HG03025 (cell line): Measurements from ENCODE around the gene CLEC2A.

Experiments used
- ATAC-seq: cut with Tn5 transposase; IDR thresholded peaks from one replicate; pipeline ENCODE4 v1.9.1; 2021; ENCODE audit warnings: mild to moderate bottlenecking, moderate library complexity; ENCODE audit not compliant: unreplicated experiment, low FRiP score

Gene CLEC2A

DNA sequence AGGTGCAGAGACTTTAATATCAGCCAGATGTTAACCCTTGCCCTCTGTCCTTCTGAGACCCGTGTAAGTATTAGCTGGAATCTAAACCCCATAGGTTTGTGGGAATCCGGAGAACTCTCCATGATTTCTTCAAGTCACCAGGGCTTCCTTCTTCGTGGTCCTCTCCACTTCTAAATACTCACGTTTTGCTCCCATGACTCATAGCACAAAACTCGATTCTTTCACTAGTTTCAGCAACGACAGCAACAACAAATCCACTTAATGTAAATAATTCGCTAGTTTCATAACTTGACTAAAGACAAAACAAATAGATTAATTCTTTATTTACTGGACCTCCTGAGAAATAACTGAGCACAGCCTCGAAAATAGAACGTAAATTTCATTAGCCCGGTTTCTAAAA lies 4.4 kb upstream of the CLEC2A start:
- no peak for ATAC-seq

DNA sequence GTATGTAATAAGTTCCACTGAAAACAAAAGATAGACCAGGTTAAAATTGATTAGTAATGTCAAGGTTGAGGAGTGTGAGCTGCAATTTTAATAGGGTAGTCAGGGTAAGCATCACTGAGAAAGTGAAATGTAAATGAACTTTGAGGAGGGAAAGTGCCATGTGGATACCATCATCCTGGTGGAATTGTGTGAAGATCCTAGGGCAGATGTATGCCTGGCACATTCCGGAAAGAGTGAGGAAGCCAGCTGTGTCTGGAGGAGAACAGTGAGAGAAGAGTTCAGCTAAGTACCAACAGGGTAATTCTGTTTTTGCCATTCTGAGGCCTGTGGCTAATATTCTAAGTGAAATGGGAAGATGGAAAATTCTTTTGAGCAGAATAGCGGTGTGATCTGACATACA lies 2.9 kb upstream of the CLEC2A start:
- ATAC-seq: no peak

DNA sequence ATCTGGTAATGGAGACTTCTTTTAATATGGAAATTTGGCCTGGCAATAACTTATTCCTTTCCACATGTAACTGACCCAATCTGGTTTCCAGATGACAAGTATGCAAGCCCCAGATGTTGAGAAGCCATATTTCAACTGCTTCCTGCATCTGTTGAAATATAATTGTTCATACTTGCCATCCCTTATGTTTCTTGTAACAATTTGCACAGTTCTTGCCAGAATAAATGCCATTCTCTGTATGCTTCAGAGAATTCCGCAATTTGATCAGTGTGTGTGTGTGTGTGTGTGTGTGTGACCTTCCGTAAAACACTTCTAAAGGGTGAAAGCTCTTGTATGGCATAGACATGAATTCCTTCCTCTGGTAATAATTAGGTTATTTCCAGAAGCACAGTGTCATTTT lies 1.8 kb upstream of the CLEC2A start:
- ATAC-seq: no peak

DNA sequence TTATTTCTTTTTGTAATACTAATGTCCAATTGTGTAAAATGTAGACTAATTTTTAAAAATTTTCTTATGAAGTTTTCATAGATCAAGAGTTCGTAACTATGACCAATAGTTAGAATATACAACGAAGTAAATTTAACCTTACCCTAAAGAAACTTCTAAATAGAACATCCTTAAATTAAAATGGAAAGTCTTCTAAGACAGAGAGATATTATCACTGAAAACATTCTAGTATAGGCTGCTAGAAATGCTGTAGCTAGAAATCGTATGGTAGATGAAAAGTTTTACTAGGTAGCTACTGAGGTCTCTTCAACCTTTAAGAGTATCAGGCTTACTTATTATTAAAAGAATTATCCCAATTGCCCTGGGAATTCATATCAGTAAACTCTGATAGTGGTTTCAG lies 925 bp downstream of the CLEC2A start:
- ATAC-seq: no peak

DNA sequence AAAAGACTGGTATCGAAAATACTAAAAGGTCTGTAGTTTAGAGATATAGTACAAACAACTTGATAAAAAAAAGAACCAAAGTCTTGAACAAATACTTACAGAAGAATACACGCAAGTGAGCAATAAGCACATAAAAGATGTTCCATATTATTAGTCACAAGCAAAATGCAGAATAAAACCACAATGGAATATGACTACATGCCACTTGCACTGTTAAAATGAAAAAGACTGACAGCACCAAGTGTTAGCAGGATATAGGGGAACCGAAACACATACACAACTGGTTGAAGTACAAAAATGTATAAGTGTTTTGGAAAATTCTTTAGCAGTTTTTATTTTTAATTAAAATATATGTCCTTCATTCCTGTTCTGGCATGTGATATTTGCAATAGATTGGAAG lies 3.6 kb downstream of the CLEC2A start:
- ATAC-seq: no peak

DNA sequence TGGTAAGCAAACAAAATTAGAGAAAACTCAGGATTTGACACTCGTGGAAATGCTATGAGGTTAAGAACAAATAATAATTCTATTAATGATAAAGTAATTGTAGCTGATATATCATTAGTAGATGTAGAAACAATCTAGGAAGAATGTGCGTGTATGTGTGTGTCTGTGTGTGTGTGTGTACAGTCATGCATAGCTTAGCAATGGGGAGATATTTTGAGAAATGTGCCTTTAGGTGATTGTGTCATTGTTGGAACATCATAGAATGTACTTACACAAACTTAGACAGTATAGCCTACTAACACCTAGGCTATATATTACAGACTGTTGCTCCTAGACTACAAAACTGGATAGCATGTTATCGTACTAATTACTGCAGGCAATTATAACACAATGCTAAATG lies 5.3 kb downstream of the CLEC2A start:
- no peak for ATAC-seq

DNA sequence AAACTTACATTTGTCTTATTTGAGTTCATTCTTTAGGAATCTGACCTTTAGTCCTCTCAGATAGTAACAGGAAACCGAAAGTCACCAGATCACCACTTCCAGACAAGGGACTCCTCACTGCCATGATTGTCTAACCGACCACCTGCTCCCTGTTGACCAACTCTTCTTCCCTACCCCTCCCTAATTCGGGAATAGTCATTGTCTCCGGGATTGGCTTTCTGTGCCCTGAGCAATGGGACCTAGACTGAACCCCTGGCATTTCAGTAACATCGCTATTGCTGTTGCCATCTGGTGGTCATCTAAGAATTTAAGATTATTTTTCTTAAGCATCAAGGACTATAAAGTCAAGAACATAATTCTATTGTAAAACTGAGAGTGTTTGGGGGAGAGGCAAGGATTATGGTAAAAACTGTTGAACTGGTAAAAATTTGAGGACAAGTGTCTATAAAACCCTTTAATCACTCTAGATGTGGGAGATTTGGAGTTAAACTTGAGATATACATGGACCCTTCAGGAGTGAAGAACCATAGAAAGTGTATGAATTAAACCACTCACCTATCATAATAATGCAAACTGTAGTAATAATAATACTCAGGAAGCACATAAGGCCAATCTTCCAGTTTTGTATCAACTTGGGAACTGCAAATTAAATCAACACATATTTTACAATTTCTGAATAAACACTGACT lies 6.3 kb downstream of the CLEC2A start:
- ATAC-seq: no peak

DNA sequence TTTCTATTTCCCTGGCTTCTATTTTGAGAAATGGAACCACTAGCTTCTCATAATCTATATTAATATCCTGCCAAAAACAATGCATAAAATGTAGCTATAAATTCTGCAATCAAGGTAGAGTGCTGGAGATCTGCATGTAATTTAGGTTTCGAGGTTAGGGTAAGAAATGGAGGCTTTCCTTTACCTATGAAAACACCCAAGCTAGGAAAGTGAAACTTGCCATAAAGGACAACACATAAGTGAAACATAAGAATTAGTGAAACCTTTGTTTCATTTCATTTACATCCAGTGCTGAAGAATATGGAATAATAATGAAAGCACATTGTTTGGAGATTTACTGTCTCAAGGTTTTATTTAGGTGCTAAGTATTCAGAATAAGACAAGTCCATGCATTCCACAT lies 9.7 kb downstream of the CLEC2A start:
- ATAC-seq: no peak

DNA sequence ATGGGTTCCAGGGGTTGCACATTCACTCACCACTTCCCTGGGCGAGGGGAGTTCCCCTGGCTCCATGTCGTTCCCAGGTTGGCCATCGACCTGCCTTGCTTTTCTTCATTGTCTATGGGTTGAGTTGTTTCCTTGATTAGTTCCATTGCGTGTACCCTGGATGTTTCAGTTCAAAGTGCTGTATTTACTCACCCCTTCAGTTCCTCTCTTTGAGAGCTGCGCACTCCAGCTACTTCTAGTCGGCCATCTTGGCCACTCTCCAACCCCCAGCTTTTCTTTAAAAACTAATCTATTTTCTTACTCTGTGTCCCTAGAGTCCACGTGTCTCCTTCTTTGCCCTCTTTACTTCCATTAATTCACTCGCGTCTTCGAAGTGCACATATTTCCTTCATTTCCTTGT lies 11.7 kb downstream of the CLEC2A start:
- ATAC-seq: no peak

DNA sequence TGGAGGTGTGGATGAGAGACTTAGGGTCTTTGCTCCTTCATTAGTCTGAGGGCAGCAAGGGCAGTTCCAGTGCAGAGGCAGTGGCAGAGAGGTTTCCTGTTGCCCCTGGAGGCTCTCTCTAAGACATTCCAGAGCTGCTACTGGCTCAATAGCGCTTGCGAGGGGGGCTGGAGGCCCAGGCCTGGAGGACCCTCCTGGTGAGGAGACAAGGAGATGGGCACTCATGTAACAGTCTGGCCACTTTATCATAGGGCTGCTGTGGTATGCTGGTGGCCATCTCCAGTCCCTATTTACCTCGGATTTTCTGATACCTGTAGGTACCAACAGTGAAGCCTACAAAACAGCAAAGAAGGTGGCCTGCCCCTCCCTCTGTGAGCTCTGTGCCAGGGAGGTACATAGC lies 12.7 kb downstream of the CLEC2A start:
- no peak for ATAC-seq

DNA sequence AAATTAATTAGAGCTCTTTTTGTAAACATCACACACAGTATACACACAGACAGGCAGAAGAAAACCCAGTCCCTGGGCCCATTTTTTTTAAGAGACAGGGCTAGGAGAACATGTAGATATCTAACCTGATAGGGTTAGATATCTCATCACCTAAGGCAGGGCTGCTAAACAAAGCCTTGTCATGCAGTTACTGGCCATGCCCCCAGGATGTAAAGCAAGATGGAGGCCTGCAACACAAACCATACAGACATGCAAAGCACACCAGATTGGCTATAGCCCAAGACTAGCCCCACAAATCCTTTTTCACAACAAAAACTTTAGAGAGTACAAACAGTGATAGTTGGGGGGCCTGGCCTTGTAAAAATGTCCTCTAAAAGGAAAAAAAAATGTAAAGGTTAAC lies 20.5 kb downstream of the CLEC2A start:
- ATAC-seq: no peak

DNA sequence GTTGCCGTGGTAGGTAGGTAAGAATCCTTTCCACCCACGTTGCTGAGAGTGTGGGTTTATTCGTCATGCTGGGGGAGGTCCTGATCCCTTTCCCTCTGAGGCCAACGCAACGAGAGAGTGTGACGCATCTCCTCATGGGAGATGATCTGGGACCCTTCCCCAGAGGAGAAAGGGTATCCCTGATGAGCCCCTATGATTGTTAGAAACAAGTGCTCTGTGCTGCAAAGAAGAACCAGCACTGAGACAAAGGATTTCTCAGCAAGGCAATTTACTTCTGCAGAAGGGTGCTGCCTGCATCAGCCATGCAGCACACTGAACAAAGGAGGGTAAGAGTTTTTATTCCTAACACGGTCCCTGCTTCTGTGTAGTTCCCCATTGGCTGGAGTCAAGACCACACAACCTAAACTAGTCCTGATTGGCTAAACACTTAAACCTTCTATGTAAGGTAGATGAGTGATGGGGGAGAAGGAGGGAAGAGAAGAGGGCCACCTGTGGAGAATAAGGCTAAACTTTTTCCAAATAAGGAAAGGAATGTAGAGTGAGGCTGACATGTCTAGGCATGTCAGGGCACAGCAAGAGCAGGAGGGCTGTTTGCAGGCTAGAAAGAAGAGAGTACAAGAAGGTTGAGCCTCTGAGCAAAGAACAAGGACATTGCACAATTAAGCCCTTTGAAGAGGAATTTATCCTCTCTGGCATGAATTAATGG lies 21.3 kb downstream of the CLEC2A start:
- no peak for ATAC-seq

DNA sequence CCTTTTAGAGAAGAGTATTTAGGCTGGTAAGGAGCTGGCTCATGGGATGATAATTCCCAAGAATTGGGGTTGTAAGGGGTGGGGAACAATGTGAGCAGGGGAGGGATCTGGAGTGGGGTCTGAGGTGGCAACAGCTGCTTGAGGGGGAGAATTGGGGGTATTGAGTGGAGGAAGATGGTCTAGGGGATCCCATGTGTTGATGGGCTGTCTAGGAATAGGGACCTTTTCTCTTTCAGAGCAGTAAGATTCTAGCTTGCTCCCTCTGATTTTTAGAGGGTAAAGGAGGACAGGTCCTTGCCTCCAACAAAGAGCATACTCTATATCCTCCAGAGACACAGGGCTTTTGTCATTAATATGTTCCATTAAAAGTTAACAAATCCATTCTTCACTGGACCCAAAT lies 22.4 kb downstream of the CLEC2A start:
- no peak for ATAC-seq

DNA sequence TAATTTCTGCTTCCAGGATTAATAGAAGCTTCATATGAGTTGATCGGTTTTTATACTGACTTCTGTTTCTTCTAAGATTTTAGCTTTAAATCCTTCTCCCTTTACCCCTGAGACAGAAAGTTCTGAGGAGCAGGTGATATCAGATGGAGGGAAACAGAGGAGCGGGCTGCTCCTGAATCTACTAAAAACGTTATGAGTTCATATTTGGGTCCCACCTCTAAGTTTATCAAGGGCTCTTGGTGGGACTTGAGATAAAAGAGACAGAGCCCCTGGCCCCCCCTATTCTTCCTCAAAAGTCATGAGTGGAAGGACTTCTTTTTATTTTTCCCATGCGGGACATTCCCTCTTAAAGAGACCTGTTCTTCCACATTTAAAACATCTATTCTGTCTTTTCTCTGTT lies 23.8 kb downstream of the CLEC2A start:
- ATAC-seq: no peak

DNA sequence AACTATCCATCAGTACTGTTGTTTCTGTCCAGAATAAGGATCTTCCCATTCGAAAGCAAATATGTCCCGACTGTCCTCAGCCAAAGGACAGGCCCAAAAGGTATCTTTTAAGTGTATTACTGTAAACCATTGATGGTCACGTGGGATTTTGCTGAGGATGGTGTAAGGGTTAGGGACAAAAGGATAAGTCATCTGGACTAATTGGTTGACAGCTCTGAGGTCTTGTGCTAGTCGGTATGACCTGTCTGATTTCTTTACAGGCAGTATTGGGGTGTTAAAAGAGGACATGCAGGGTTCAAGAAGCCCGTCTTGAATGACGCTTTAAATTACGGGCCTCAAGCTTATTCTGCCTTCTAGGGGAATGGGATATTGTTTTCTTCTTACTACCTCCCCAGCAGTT lies 24.4 kb downstream of the CLEC2A start:
- no peak for ATAC-seq

DNA sequence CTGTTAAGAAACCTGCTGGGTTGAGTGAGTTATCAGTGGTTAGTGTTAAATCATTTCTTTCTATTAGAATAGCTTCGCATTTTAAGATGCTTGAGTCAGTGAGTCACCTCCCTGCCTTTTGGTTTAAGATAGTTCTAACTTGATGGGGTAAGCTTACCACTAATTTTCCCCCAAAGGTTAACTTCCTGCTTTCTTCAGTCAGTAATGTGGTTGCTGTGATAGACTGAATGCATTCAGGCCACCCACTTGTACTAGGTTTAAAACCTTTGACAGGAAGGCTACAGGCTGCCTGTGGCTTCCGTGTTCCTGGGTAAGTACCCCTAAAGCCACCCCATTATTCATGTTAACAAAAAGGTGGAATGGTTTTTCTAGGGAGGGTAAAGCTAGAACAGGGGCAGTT lies 25.3 kb downstream of the CLEC2A start:
- ATAC-seq: no peak

DNA sequence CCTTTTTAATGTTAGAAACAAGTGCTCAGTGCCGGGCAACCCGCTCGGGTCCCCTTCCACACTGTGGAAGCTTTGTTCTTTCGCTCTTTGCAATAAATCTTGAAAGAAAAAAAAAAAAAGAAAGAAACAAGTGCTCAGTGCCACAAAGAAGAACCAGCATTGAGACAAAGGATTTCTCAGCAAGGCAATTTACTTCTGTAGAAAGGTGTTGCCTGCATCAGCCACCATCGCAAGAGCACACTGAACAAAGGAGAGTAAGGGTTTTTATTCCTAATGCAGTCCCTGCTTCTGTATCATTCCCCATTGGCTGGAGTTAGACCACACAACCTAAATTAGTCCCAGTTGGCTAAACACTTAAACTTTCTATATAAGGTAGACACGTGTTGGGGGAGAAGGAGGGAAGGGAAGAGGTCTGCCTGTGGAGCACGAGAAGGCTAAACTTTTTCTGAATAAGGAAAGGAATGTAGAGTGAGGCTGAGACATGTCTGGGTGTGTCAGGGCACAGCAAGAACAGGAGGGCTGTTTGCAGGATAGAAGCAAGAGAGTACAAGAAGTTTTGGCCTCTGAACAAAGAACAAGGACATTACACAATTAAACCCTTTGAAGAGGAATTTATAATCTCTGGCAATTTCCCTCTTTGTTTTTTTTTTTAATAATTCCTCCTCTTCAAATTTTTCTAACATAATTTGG lies 29.5 kb downstream of the CLEC2A start:
- no peak for ATAC-seq

DNA sequence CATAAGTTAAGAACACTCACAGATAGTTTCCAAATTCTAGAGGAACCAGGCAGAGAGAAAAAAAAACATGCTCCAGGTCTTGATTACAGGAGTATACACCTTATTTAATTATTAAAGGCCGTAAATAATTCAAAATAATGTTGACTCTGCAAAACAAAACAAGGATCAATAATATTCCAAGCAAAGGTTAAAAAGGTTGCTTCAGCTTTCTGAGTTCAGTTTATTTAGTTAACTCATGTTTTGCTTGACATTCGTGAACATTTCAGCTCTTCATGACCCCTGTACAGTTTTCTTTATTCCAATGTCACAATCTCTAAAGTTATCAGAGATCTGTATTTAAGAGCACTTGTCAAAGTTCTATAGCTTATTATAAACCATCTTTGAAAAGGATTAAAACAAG lies 31.2 kb downstream of the CLEC2A start:
- no peak for ATAC-seq

DNA sequence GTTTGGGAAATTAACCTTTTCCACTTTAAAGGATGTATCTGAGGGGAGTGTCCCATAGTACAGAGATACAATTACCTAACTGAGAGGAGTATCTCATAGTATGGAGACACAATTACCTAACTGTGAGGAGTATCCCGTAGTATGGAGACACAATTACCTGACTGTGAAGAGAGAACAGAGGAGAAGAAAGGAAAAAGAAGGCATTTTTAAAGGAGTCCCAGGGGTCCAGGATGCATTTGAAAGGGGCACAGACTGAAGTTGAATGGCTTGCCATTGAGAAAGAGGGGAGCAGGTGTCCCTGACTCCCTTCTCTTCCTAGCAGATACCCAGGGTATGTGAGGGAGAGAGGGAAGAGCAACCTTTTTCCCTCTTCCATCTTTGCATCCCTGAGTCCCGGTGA lies 33.0 kb downstream of the CLEC2A start:
- ATAC-seq: no peak

DNA sequence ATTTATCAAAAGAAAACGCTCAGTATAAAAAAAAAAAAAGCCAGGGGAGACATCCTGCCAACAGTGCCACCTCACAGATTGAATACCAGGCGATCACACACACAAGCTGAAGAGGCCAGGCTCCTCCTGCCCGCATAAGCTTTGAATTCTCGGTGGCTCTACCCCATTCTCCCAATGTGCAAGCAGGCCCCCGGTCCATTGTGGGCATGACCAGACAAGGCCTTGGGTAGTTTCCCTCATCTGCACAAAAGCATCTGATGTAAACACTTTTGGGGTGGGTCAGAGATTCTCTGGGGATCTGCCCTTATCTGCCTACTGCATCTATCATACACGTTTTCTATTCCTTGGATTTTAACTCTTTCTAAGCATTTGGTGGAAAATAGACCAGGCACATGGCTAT lies 34.6 kb downstream of the CLEC2A start:
- no peak for ATAC-seq

DNA sequence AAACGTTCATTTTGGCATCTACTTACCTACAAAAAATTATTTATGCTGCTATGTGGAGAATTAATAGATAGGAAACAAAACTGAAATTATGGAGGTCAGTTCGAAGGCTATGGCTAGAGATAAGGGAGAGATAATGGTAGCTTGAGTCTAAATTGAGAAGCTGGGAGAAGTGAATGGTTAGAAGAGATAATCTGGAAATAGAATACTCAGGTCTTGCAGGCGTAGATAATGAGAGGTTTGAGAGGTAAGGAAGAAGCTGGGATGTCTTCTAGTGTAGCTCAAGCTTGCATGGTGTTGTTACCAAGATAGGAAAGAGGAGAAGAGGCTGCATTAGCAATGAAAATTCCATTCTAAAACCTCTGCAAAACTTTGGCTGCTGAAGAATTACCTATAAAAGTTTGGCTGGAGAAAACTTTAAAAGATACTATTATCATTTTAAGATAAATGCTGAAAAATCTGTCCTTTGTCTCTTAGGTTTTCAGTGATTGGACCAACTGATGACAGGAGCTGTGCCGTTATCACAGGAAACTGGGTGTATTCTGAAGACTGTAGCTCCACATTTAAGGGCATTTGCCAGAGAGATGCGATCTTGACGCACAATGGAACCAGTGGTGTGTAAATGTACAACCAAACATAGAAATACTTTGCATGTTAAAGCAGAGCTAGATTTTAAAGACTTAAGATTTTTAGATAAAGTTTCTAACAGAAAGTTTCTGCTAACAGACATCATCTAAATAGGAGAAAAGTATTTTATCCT lies 36.8 kb downstream of the CLEC2A start:
- ATAC-seq: no peak
